Suprapubic skin (tissue), 4 donors: ENCODE results near the gene TNFRSF8. TPM values are rescaled to one million over a fixed set of nuclear protein-coding genes. Genes with fewer than 3 reads are reported as not detected.

Experiments
- DNase-seq, 2 donors: peaks; one replicate each; pipeline ENCODE4 v3.0.0-alpha.2; 2019; ENCODE audit warnings: low spot score in 2 of 2
- H3K27ac ChIP-seq: fragments of 200-600 bp; sonication (generic); one replicate; pipeline ENCODE4 v1.5.1; 2019
- H3K27me3 ChIP-seq: fragments of 200-600 bp; sonication (generic); one replicate; pipeline ENCODE4 v1.5.1; 2019
- H3K36me3 ChIP-seq: fragments of 200-600 bp; sonication (generic); one replicate; pipeline ENCODE4 v1.5.1; 2019
- H3K4me1 ChIP-seq: fragments of 200-600 bp; sonication (generic); one replicate; pipeline ENCODE4 v1.5.1; 2019
- H3K4me3 ChIP-seq: fragments of 200-600 bp; sonication (generic); one replicate; pipeline ENCODE4 v1.5.1; 2019; ENCODE audit warnings: mild to moderate bottlenecking
- H3K9me3 ChIP-seq: fragments of 200-600 bp; sonication (generic); one replicate; pipeline ENCODE4 v1.5.1; 2019
- EP300 ChIP-seq: sonication (generic); formaldehyde crosslinking; IDR thresholded peaks from one replicate; pipeline ENCODE4 v1.6.1; 2017; ENCODE audit warnings: antibody characterized with exemption
- POLR2A ChIP-seq, 2 donors: fragments of 450-650 bp; IDR thresholded peaks; one replicate each; pipeline ENCODE4 v1.6.1; 2017; ENCODE audit warnings: antibody characterized with exemption in 2 of 2, mild to moderate bottlenecking in 2 of 2, moderate library complexity in 2 of 2
- POLR2AphosphoS5 ChIP-seq, 3 donors: sonication (generic); formaldehyde crosslinking; IDR thresholded peaks; one replicate each; pipeline ENCODE4 v1.6.1; 2017; ENCODE audit warnings: antibody characterized with exemption in 3 of 3
- WGBS: methylation state at CpG from one replicate; pipeline ENCODE4 v1.1.5; 2018; 5-methylcytosine and 5-hydroxymethylcytosine counted together
- total RNA-seq, 4 donors: library from RNA; depleted of rRNA; stranded (reverse); fragments of >200 nt; gene quantifications; one replicate each; pipeline ENCODE4 v1.1.0, GENCODE V29; 2016
- TF ChIP-seq, protein P1 (sequence below), 2 donors: fragments of 200-600 bp in 1 of 2; fragments of 450-650 bp in 1 of 2; sonication (generic) in 1 of 2; IDR thresholded peaks; one replicate each; pipeline ENCODE4 v1.5.1; 2016 to 2019; ENCODE audit warnings: antibody characterized with exemption in 2 of 2, mild to moderate bottlenecking in 1 of 2, moderate library complexity in 1 of 2

Gene TNFRSF8
- total RNA-seq, 4 donors from 2014 or later, result 0.30 to 1.2 (median 0.75) TPM

DNA sequence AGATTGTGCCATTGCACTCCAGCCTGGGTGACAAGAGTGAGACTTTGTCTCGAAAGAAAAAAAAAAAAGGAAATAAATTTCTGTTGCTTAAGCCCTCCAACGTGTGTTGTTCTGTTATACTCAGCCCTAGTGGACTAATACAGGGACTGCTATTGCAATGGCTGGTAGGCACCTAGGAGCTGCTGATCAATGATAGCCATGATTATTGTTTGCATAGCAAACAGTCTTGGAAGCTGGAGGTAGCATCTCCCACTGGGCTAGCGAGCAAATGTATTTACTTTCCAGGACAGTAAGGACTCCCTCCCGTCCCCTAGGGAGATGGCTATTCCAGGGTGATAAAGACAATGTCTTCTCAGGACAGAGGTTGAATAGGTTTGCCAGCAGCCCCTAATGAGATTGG is 13.5 kb upstream of the TNFRSF8 start:
- DNase-seq, result no peak
- WGBS, result 87% methylated on average over 4 of the region's 4 CpGs
- TF ChIP-seq POLR2AphosphoS5 (IDR thresholded peaks at IDR 0.05), result no peak
- TF ChIP-seq, protein P1, sequence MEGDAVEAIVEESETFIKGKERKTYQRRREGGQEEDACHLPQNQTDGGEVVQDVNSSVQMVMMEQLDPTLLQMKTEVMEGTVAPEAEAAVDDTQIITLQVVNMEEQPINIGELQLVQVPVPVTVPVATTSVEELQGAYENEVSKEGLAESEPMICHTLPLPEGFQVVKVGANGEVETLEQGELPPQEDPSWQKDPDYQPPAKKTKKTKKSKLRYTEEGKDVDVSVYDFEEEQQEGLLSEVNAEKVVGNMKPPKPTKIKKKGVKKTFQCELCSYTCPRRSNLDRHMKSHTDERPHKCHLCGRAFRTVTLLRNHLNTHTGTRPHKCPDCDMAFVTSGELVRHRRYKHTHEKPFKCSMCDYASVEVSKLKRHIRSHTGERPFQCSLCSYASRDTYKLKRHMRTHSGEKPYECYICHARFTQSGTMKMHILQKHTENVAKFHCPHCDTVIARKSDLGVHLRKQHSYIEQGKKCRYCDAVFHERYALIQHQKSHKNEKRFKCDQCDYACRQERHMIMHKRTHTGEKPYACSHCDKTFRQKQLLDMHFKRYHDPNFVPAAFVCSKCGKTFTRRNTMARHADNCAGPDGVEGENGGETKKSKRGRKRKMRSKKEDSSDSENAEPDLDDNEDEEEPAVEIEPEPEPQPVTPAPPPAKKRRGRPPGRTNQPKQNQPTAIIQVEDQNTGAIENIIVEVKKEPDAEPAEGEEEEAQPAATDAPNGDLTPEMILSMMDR (IDR thresholded peaks at IDR 0.05), result no peak
- H3K27ac ChIP-seq, result no peak overlapping the region
- no peaks in the 10 kb centered on the region for H3K36me3 ChIP-seq
- H3K4me3 ChIP-seq, result no peak overlapping the region
- H3K4me1 ChIP-seq, result peaks cover 18% of the 10 kb centered on the region
- H3K27me3 ChIP-seq, result peaks cover 5% of the 10 kb centered on the region
- no peaks in the 10 kb centered on the region for H3K9me3 ChIP-seq

DNA sequence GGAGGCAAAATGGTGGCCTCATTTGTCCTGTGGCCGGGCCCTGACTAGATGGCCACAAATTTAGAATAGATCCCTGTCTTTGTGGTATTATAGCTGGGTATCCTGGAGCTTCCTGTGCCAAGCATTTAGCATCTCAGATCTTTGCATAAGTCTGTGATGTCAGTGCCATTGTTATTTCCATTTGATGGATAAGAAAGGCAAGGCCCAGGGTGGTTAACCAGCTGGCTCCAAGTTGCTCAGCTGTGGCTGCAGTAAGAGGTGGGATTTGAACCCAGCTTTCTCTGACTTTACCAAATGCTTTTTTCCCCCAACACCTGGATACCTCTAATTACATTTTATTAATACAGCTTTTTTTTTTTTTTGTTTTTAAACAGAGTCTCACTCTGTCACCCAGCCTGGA is 11.7 kb upstream of the TNFRSF8 start:
- H3K4me3 ChIP-seq, result no peak overlapping the region
- TF ChIP-seq, protein P1 (IDR thresholded peaks at IDR 0.05), result no peak
- TF ChIP-seq EP300, result no peak
- no peak for TF ChIP-seq POLR2A (IDR thresholded peaks at IDR 0.05)
- TF ChIP-seq POLR2AphosphoS5 (IDR thresholded peaks at IDR 0.05), result no peak
- 100% methylated on average over 1 of the region's 1 CpG for WGBS

DNA sequence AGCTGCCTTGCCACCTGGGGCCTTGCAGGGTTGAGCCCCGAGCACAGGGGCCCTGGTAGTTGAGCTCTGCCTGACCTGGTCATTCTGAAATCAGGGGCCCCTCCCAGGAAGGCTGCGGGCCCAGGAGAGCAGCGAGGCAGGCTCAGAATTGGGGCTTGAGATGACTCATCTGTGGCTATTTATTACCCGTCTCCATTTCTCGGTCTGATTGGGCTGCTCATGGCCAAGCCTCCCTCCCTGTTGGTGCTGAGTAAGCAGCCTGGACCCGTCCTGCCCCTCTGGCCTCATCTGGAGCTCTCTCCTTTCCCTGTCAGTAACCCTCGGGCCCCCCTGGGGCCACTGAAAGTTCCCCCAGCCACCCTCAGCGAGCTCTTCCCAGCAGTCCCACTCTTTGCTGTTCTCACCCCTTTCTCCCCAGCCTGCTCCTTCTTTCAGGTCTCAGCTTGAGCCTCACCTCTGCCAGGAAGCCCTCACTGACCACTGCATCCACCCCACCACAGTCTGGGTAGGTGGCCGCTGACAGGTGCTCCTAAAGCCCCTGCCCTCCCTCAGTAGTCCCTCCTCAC is 11.0 kb upstream of the TNFRSF8 start:
- TF ChIP-seq POLR2AphosphoS5 (IDR thresholded peaks at IDR 0.05), result no peak
- TF ChIP-seq, protein P1 (IDR thresholded peaks at IDR 0.05), result no peak
- no peak for TF ChIP-seq EP300
- no peak for TF ChIP-seq POLR2A (IDR thresholded peaks at IDR 0.05)
- Histone ChIP-seq H3K36me3 (no peaks in the 10 kb centered on the region), H3K9me3 (no peaks in the 10 kb centered on the region), H3K4me1 (peaks cover 18% of the 10 kb centered on the region), H3K27ac (no peak overlapping the region), H3K4me3 (no peak overlapping the region), H3K27me3 (peaks cover 5% of the 10 kb centered on the region)
- DNase-seq, result no peak
- 15% methylated on average over 7 of the region's 9 CpGs for WGBS

More for the DNA sequence above, 11.7 kb upstream of the TNFRSF8 start:
- H3K4me1 ChIP-seq, result peaks cover 18% of the 10 kb centered on the region
- peaks cover 5% of the 10 kb centered on the region for H3K27me3 ChIP-seq
- no peak overlapping the region for H3K27ac ChIP-seq
- no peaks in the 10 kb centered on the region for H3K36me3 ChIP-seq
- H3K9me3 ChIP-seq, result no peaks in the 10 kb centered on the region
- DNase-seq, result no peak

DNA sequence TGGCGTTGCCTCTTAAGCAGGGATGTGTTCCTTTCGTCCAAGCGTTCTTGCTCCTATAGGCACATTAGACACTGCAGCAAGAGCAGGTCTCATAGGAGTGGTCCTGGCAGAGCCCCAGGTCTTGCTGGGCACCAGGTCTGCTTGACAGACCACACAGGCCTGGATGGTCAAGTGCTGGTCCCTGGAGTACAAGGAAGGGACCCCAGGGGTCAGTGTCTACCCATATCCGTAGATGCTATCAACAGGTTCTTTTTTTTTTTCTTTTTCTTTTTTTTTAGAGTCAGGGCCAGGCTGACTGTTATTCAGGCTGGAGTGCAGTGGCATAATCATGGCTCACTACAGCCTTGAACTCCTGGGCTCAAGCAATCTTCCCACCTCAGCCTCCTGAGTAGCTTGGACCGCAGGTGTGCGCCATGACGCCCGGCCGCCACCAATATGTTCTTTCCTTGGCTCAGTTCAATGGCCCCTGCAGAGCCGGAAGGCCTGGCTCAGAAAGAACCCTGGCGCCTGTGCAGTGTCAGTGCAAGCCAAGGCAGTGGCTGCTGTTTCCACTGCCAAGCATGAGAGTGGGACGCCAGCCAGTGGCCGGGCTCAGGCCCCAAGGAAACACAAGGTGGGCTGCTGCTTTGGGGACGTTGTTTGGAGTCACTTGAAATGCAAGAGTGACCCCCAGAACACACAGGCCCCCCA is 10.0 kb upstream of the TNFRSF8 start:
- Histone ChIP-seq H3K9me3 (no peaks in the 10 kb centered on the region), H3K27me3 (no peaks in the 10 kb centered on the region), H3K4me3 (no peak overlapping the region), H3K4me1 (peaks cover 18% of the 10 kb centered on the region), H3K36me3 (no peaks in the 10 kb centered on the region), H3K27ac (no peak overlapping the region)
- no peak for DNase-seq
- 39% methylated on average over 13 of the region's 14 CpGs for WGBS
- no peak for TF ChIP-seq POLR2AphosphoS5 (IDR thresholded peaks at IDR 0.05)
- TF ChIP-seq POLR2A (IDR thresholded peaks at IDR 0.05), result no peak
- no peak for TF ChIP-seq EP300
- TF ChIP-seq, protein P1 (IDR thresholded peaks at IDR 0.05), result peak in 1 of 2 donors; percentile 8

DNA sequence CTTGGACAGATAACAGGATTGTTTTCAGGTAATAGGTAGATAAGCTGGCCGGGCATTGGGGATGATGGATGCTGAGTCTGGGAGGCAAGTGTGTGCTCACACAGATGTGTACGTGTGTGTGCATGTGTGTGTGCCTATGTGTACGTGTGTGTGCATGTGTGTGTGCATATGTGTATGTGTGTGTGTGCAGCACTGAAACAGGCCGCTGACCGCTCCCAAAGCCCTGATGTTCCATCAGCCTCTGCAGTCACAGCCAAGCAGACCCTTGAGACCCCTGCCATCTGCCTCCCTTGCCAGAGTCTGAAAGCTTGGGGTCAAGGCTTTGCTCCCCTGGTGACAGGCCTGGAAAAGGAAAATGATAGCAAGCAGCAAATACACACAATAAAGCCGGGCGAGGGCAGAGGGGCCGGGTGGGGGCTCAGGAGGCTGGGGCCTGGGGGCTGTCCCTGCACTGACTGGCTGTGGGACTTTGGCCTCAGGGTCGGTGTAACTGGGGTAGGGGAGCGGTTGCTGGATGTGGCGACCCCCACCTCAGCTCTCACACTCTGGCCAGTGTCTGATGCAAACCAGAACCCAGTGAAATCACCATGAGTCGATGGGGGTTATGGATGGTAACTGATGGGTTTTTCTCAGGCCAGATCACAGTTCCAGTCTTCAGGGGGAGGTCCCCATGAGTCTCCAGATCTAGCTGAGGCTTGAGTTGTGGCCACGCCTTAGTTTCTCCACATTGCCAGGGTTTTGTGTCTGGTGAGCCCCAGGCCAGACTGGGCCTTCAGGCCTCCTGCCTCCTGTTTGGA is 9.2 kb upstream of the TNFRSF8 start:
- no peaks in the 10 kb centered on the region for H3K9me3 ChIP-seq
- no peak overlapping the region for H3K4me3 ChIP-seq
- TF ChIP-seq POLR2AphosphoS5 (IDR thresholded peaks at IDR 0.05) (no peak), EP300 (no peak), POLR2A (IDR thresholded peaks at IDR 0.05) (no peak)
- TF ChIP-seq, protein P1 (IDR thresholded peaks at IDR 0.05), result no peak
- DNase-seq, result no peak
- no peak overlapping the region for H3K27ac ChIP-seq
- no peaks in the 10 kb centered on the region for H3K36me3 ChIP-seq
- 78% methylated on average over 11 of the region's 13 CpGs for WGBS
- peaks cover 18% of the 10 kb centered on the region for H3K4me1 ChIP-seq
- no peaks in the 10 kb centered on the region for H3K27me3 ChIP-seq
